GM12878 (cell line): ENCODE results near the gene TCEANC2. TPM values are rescaled to one million over a fixed set of nuclear protein-coding genes. Genes with fewer than 3 reads are reported as not detected.

Source experiments
- ATAC-seq: fragments of 200-7000 bp; cut with Tn5 transposase; 3 replicates; pipeline ENCODE4 v1.9.1; 2020; ENCODE audit warnings: mild to moderate bottlenecking, moderate library complexity
- BruUV-seq: library from RNA; stranded (reverse); fragments of 400-500 nt; replicated peaks from 2 replicates; lab custom pipeline; 2021; lab: Mats Ljungman, UMichigan
- CTCF ChIA-PET: fragments of 300-600 bp; sonication (Branson Sonifier 250); formaldehyde crosslinking; extraction: SDS; loops from one replicate; lab custom pipeline; 2021; ENCODE audit warnings: inconsistent platforms; lab: Yijun Ruan, JAX
- POLR2A ChIA-PET: fragments of 350-600 bp; formaldehyde crosslinking; extraction: SDS; loops from one replicate; lab custom pipeline; 2021; ENCODE audit warnings: inconsistent platforms; lab: Charles Lee
- RAD21 ChIA-PET: fragments of 300-600 bp; sonication (Branson Sonifier 250); formaldehyde crosslinking; loops from one replicate; lab custom pipeline; 2023; ENCODE audit warnings: antibody characterized with exemption; ENCODE audit not compliant: unreplicated experiment; lab: Charles Lee
- SMC1A ChIA-PET: fragments of 300-600 bp; sonication (Branson Sonifier 250); formaldehyde crosslinking; loops from one replicate; lab custom pipeline; 2023; ENCODE audit not compliant: unreplicated experiment, uncharacterized antibody; lab: Charles Lee
- DNase-seq: peaks from one replicate; pipeline ENCODE4 v3.0.0-alpha.2; 2011; ENCODE audit warnings: low read depth, low spot score
- FAIRE-seq: peaks from 3 replicates; lab custom pipeline; 2011; peaks lifted over from hg19 to GRCh38; lab: Jason Lieb, UNC
- H2AFZ ChIP-seq: 2 replicates; pipeline ENCODE4 v1.6.0; 2011; ENCODE audit warnings: low read depth, low read length, control low read depth; ENCODE audit not compliant: control insufficient read depth
- H3K27ac ChIP-seq: 2 replicates; pipeline ENCODE4 v1.5.1; 2011; ENCODE audit warnings: control low read depth; ENCODE audit not compliant: control insufficient read depth, insufficient read depth
- H3K27me3 ChIP-seq, 2 experiments: replicated peaks in 1 of 2; 2 replicates each; pipeline versions ENCODE4 v1.6.0 to v1.6.1; 2011; ENCODE audit warnings: low read length in 1 of 2; ENCODE audit not compliant: control insufficient read depth in 2 of 2, insufficient read depth in 2 of 2
- H3K36me3 ChIP-seq, 2 experiments: 2 replicates each; pipeline ENCODE4 v1.5.1; 2011; ENCODE audit warnings: low read length in 1 of 2; ENCODE audit not compliant: control insufficient read depth in 2 of 2, insufficient read depth in 2 of 2
- H3K4me1 ChIP-seq: 2 replicates; pipeline ENCODE4 v1.6.1; 2011; ENCODE audit warnings: mild to moderate bottlenecking, low read length, moderate library complexity, mixed read lengths; ENCODE audit not compliant: control insufficient read depth, insufficient read depth
- H3K4me2 ChIP-seq: 2 replicates; pipeline ENCODE4 v1.6.0; 2011; ENCODE audit warnings: control low read depth; ENCODE audit not compliant: control insufficient read depth, insufficient read depth
- H3K4me3 ChIP-seq: fragments of 200-600 bp; sonication (generic); 2 replicates; pipeline ENCODE4 v1.5.1; 2016
- H3K79me2 ChIP-seq: 2 replicates; pipeline ENCODE4 v1.6.0; 2011; ENCODE audit warnings: low read length; ENCODE audit not compliant: control insufficient read depth, insufficient read depth
- H3K9ac ChIP-seq: 2 replicates; pipeline ENCODE4 v1.8.0; 2011; ENCODE audit warnings: low read length, control low read depth, mixed read lengths; ENCODE audit not compliant: control insufficient read depth, insufficient read depth
- H3K9me3 ChIP-seq: replicated peaks from 3 replicates; pipeline ENCODE4 v1.5.1; 2011; ENCODE audit warnings: mild to moderate bottlenecking, low read length; ENCODE audit not compliant: control insufficient read depth, insufficient read depth
- H4K20me1 ChIP-seq: 2 replicates; pipeline ENCODE4 v1.6.0; 2011; ENCODE audit not compliant: control insufficient read depth, insufficient read depth
- BRCA1 ChIP-seq: IDR thresholded peaks from 2 replicates; pipeline ENCODE4 v1.6.1; 2011; ENCODE audit warnings: low read depth, low read length, improper control_type of control experiment
- CEBPB ChIP-seq, 2 experiments: fragments of 150-350 bp in 1 of 2; IDR thresholded peaks; 2 replicates each; pipeline ENCODE4 v1.6.1; 2012 to 2014; ENCODE audit warnings: low read depth in 2 of 2, low read length in 2 of 2, borderline replicate concordance in 1 of 2, inconsistent platforms in 1 of 2
- CHD1 ChIP-seq: IDR thresholded peaks from 2 replicates; pipeline ENCODE4 v1.6.1; 2012; ENCODE audit warnings: low read depth, low read length, improper control_type of control experiment
- CHD4 ChIP-seq: fragments of 200-600 bp; sonication (generic); IDR thresholded peaks from 2 replicates; pipeline ENCODE4 v1.6.1; 2016; ENCODE audit warnings: mild to moderate bottlenecking
- CREB1 ChIP-seq: IDR thresholded peaks from 2 replicates; pipeline ENCODE4 v1.6.1; 2012; ENCODE audit warnings: low read depth, mild to moderate bottlenecking, inconsistent platforms
- EP300 ChIP-seq, 2 experiments: fragments of 150-350 bp in 1 of 2; IDR thresholded peaks; 2 replicates each; pipeline ENCODE4 v1.6.1; 2011 to 2012; ENCODE audit warnings: low read depth in 2 of 2, low read length in 2 of 2, borderline replicate concordance in 1 of 2, improper control_type of control experiment in 1 of 2, inconsistent platforms in 1 of 2; ENCODE audit not compliant: control insufficient read depth in 1 of 2
- NFYA ChIP-seq: IDR thresholded peaks from 2 replicates; pipeline ENCODE4 v1.6.1; 2011; ENCODE audit warnings: low read depth, mild to moderate bottlenecking, low read length, improper control_type of control experiment, borderline replicate concordance
- PAX5 ChIP-seq: IDR thresholded peaks from 2 replicates; pipeline ENCODE4 v1.6.1; 2011; ENCODE audit warnings: low read depth, low read length, borderline replicate concordance
- RAD51 ChIP-seq: fragments of 450-650 bp; IDR thresholded peaks from 2 replicates; pipeline ENCODE4 v1.6.1; 2016; ENCODE audit warnings: moderate library complexity, mild to moderate bottlenecking, inconsistent platforms
- RUNX3 ChIP-seq: IDR thresholded peaks from 2 replicates; pipeline ENCODE4 v1.6.1; 2012; ENCODE audit warnings: low read length, inconsistent platforms
- STAT1 ChIP-seq: fragments of 450-650 bp; conservative IDR thresholded peaks from 2 replicates; pipeline ENCODE4 v1.6.1; 2014; ENCODE audit warnings: antibody characterized with exemption, mild to moderate bottlenecking
- TBL1XR1 ChIP-seq: IDR thresholded peaks from 2 replicates; pipeline ENCODE4 v1.6.1; 2012; ENCODE audit warnings: low read depth, low read length, improper control_type of control experiment
- ZNF274 ChIP-seq: IDR thresholded peaks from one replicate; pipeline ENCODE4 v1.8.0; 2011; ENCODE audit not compliant: insufficient read length, insufficient read depth
- WGBS: methylation state at CpG from one replicate; pipeline ENCODE4 v1.1.6; 2016; ENCODE audit warnings: low lambda C conversion rate; ENCODE audit not compliant: insufficient replicate concordance, insufficient coverage; ENCODE audit errors: missing lambda C conversion rate; 5-methylcytosine and 5-hydroxymethylcytosine counted together
- in situ Hi-C: fragments of 300-500 bp; cut with MboI; formaldehyde crosslinking; loops from 9 replicates; pipeline ENCODE4 v1.14.3; 2018; ENCODE audit warnings: mixed read lengths
- intact Hi-C: fragments of 100-400 bp; cut with micrococcal nuclease; formaldehyde crosslinking; loops from one replicate; pipeline ENCODE4 v1.14.2; 2022; ENCODE audit not compliant: unreplicated experiment
- polyA plus RNA-seq, 11 experiments: library from polyadenylated mRNA; depleted of rRNA in 4 of 11; unstranded in 6 of 11; stranded (reverse) in 5 of 11; fragments of >200 nt; fragmentation: Nextera tagmentation in 4 of 11; fragmentation: Illumina TruSeq in 1 of 11; extraction: Ambion mirVana in 4 of 11; extraction: Trizol in 1 of 11; gene quantifications; 1 replicate in 1 of 11; 2 replicates in 10 of 11; pipeline versions ENCODE4 v1.2.1 to v1.2.3, GENCODE V29; 2011 to 2016; ENCODE audit warnings: inconsistent platforms in 2 of 11, missing spikeins in 2 of 11, low read depth in 1 of 11
- total RNA-seq, 4 experiments: library from RNA; depleted of rRNA in 3 of 4; stranded (reverse); fragments of >200 nt in 3 of 4; fragmentation: Illumina TruSeq in 1 of 4; extraction: Trizol in 1 of 4; gene quantifications; 2 replicates each; pipeline versions ENCODE4 v1.2.1 to v1.2.3, GENCODE V29; 2013 to 2021
- TF ChIP-seq, protein P1 (sequence below), 3 experiments: IDR thresholded peaks in 2 of 3; conservative IDR thresholded peaks in 1 of 3; 2 replicates each; pipeline ENCODE4 v1.5.1; 2011; ENCODE audit warnings: low read depth in 3 of 3, low read length in 3 of 3, mild to moderate bottlenecking in 3 of 3, control low read depth in 2 of 3, moderate library complexity in 2 of 3, inconsistent platforms in 1 of 3, mixed read lengths in 1 of 3; ENCODE audit not compliant: control insufficient read depth in 2 of 3, insufficient read depth in 1 of 3; ENCODE audit errors: extremely low read depth in 1 of 3
- TF ChIP-seq, protein P2 (sequence below): fragments of 450-650 bp; IDR thresholded peaks from 2 replicates; pipeline ENCODE4 v1.6.1; 2017; ENCODE audit warnings: mild to moderate bottlenecking, moderate library complexity
- TF ChIP-seq, protein P3 (sequence below): fragments of 450-650 bp; formaldehyde crosslinking; IDR thresholded peaks from 2 replicates; pipeline ENCODE4 v1.4.0; 2022; ENCODE audit warnings: mild to moderate bottlenecking, moderate library complexity

Gene TCEANC2
- total and polyA plus RNA-seq, 10 of the 15 experiments (the other 5 are each of a cell fraction or from before 2014, with no cell fraction given): 4.4 to 13.2 (median 6.4) TPM

DNA sequence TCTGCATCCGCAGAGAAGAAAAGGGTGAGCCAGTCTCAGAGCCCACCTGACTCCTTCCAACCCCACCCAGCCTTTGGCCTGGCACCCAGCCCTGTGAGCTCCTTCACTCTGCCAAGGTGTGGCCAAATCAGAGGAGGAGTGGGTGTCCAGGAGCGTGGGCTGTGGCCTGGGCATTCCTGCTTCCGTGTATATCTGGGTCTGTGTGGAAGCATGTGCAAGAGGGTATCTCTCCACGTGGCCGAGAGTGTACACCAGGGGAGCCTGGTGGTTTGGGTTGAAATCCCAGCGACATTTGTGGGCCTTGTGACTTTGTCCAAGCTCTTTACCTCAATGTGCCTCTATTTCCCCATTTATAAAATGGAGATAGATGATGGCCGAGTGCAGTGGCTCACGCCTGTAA is 69.6 kb downstream of the TCEANC2 start:
- in situ Hi-C loops: no loop called here
- POLR2A ChIA-PET: interaction anchor here (0.8 kb wide), 1 partner anchor 70 kb away, joined by 3 read pairs; the partner anchor contains the start of genes TCEANC2 and TMEM59
- 70% methylated on average over 8 of the region's 8 CpGs for WGBS
- TF ChIP-seq, protein P1, sequence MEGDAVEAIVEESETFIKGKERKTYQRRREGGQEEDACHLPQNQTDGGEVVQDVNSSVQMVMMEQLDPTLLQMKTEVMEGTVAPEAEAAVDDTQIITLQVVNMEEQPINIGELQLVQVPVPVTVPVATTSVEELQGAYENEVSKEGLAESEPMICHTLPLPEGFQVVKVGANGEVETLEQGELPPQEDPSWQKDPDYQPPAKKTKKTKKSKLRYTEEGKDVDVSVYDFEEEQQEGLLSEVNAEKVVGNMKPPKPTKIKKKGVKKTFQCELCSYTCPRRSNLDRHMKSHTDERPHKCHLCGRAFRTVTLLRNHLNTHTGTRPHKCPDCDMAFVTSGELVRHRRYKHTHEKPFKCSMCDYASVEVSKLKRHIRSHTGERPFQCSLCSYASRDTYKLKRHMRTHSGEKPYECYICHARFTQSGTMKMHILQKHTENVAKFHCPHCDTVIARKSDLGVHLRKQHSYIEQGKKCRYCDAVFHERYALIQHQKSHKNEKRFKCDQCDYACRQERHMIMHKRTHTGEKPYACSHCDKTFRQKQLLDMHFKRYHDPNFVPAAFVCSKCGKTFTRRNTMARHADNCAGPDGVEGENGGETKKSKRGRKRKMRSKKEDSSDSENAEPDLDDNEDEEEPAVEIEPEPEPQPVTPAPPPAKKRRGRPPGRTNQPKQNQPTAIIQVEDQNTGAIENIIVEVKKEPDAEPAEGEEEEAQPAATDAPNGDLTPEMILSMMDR (IDR thresholded peaks at IDR 0.05 in 2 of 3, conservative IDR thresholded peaks at IDR 0.05 in 1 of 3; ENCODE audit: control insufficient read depth in 2 of 3, extremely low read depth in 1 of 3, insufficient read depth in 1 of 3, low read depth in 3 of 3, low read length in 3 of 3): no peak
- TF ChIP-seq EP300 (IDR thresholded peaks at IDR 0.05; ENCODE audit: borderline replicate concordance in 1 of 2, control insufficient read depth in 1 of 2, low read depth in 2 of 2, low read length in 2 of 2) (no peak), NFYA (no peak), CEBPB (IDR thresholded peaks at IDR 0.05; ENCODE audit: borderline replicate concordance in 1 of 2, low read depth in 2 of 2, low read length in 2 of 2) (no peak), PAX5 (no peak), CHD1 (no peak), CHD4 (no peak), TBL1XR1 (no peak), CREB1 (no peak), BRCA1 (no peak), RUNX3 (no peak), ZNF274 (no peak), RAD51 (no peak), STAT1 (no peak)
- TF ChIP-seq, protein P2, sequence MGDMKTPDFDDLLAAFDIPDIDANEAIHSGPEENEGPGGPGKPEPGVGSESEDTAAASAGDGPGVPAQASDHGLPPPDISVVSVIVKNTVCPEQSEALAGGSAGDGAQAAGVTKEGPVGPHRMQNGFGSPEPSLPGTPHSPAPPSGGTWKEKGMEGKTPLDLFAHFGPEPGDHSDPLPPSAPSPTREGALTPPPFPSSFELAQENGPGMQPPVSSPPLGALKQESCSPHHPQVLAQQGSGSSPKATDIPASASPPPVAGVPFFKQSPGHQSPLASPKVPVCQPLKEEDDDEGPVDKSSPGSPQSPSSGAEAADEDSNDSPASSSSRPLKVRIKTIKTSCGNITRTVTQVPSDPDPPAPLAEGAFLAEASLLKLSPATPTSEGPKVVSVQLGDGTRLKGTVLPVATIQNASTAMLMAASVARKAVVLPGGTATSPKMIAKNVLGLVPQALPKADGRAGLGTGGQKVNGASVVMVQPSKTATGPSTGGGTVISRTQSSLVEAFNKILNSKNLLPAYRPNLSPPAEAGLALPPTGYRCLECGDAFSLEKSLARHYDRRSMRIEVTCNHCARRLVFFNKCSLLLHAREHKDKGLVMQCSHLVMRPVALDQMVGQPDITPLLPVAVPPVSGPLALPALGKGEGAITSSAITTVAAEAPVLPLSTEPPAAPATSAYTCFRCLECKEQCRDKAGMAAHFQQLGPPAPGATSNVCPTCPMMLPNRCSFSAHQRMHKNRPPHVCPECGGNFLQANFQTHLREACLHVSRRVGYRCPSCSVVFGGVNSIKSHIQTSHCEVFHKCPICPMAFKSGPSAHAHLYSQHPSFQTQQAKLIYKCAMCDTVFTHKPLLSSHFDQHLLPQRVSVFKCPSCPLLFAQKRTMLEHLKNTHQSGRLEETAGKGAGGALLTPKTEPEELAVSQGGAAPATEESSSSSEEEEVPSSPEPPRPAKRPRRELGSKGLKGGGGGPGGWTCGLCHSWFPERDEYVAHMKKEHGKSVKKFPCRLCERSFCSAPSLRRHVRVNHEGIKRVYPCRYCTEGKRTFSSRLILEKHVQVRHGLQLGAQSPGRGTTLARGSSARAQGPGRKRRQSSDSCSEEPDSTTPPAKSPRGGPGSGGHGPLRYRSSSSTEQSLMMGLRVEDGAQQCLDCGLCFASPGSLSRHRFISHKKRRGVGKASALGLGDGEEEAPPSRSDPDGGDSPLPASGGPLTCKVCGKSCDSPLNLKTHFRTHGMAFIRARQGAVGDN: no peak
- TF ChIP-seq, protein P3, sequence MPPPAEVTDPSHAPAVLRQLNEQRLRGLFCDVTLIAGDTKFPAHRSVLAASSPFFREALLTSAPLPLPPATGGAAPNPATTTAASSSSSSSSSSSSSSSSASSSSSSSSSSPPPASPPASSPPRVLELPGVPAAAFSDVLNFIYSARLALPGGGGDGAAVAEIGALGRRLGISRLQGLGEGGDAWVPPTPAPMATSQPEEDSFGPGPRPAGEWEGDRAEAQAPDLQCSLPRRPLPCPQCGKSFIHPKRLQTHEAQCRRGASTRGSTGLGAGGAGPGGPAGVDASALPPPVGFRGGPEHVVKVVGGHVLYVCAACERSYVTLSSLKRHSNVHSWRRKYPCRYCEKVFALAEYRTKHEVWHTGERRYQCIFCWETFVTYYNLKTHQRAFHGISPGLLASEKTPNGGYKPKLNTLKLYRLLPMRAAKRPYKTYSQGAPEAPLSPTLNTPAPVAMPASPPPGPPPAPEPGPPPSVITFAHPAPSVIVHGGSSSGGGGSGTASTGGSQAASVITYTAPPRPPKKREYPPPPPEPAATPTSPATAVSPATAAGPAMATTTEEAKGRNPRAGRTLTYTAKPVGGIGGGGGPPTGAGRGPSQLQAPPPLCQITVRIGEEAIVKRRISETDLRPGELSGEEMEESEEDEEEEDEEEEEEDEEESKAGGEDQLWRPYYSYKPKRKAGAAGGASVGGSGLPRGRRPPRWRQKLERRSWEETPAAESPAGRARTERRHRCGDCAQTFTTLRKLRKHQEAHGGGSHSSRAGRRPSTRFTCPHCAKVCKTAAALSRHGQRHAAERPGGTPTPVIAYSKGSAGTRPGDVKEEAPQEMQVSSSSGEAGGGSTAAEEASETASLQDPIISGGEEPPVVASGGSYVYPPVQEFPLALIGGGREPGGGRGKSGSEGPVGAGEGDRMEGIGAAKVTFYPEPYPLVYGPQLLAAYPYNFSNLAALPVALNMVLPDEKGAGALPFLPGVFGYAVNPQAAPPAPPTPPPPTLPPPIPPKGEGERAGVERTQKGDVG: no peak

More for the DNA sequence above, 69.6 kb downstream of the TCEANC2 start:
- no peak for DNase-seq
- ChIA-PET CTCF (interaction anchor here (1.3 to 2.3 kb wide), 2 partner anchors 9 to 366 kb away, joined by 3 to 13 read pairs; no protein-coding TSS in a partner anchor), RAD21 (interaction anchor here (1.1 kb wide), 1 partner anchor 690 kb away, joined by 3 read pairs; no protein-coding TSS in a partner anchor), SMC1A (interaction anchor here (0.7 to 1.8 kb wide), 2 partner anchors 356 to 367 kb away, joined by 3 to 5 read pairs; no protein-coding TSS in a partner anchor)
- Histone ChIP-seq H3K9ac (no peak overlapping the region), H3K4me2 (no peak overlapping the region), H3K4me1 (no peaks in the 10 kb centered on the region), H3K27me3 (no peaks in the 10 kb centered on the region; a peak in 1 of 4 replicates), H3K4me3 (no peak overlapping the region), H3K79me2 (no peaks in the 10 kb centered on the region), H3K27ac (no peak overlapping the region), H3K36me3 (no peaks in the 10 kb centered on the region), H2AFZ (no peak overlapping the region), H4K20me1 (no peaks in the 10 kb centered on the region), H3K9me3 (no peaks in the 10 kb centered on the region)
- intact Hi-C loops: no loop called here
- no peak for ATAC-seq
- no peak for FAIRE-seq
- no TSS peak for BruUV-seq
